Esophagus (tissue), 2 donors: ENCODE results near the gene USH2A. TPM values are rescaled to one million over a fixed set of nuclear protein-coding genes. Genes with fewer than 3 reads are reported as not detected.

Experiments used
- H3K27ac ChIP-seq, 2 donors: one replicate each; pipeline ENCODE4 v1.5.1; 2013; ENCODE audit warnings: low read depth in 2 of 2, mild to moderate bottlenecking in 2 of 2, inconsistent platforms in 1 of 2, low read length in 1 of 2, moderate library complexity in 1 of 2
- H3K27me3 ChIP-seq, 2 donors: one replicate each; pipeline ENCODE4 v1.6.1; 2013; ENCODE audit warnings: low read length in 2 of 2, control low read depth in 1 of 2, mild to moderate bottlenecking in 1 of 2; ENCODE audit not compliant: insufficient read depth in 2 of 2, control insufficient read depth in 1 of 2
- H3K36me3 ChIP-seq, 2 donors: one replicate each; pipeline ENCODE4 v1.6.1; 2013; ENCODE audit warnings: low read length in 1 of 2; ENCODE audit not compliant: control insufficient read depth in 2 of 2, insufficient read depth in 2 of 2
- H3K4me1 ChIP-seq, 2 donors: one replicate each; pipeline ENCODE4 v1.6.1; 2013; ENCODE audit warnings: low read length in 1 of 2; ENCODE audit not compliant: control insufficient read depth in 2 of 2, insufficient read depth in 2 of 2
- H3K4me3 ChIP-seq, 2 donors: one replicate each; pipeline ENCODE4 v1.5.1; 2013; ENCODE audit warnings: low read length in 2 of 2, mild to moderate bottlenecking in 2 of 2, low read depth in 1 of 2, moderate library complexity in 1 of 2
- H3K9me3 ChIP-seq, 2 donors: one replicate each; pipeline ENCODE4 v1.6.1; 2013; ENCODE audit warnings: mild to moderate bottlenecking in 2 of 2, low read depth in 1 of 2, low read length in 1 of 2, moderate library complexity in 1 of 2; ENCODE audit not compliant: control insufficient read depth in 2 of 2, insufficient read depth in 1 of 2
- WGBS, 2 donors: extraction: QIAGEN DNeasy Blood & Tissue Kit; methylation state at CpG; one replicate each; pipeline ENCODE4 v1.1.7; 2013; 5-methylcytosine and 5-hydroxymethylcytosine counted together
- polyA plus RNA-seq, 2 donors: library from polyadenylated mRNA; stranded (reverse); fragments of 200-250 nt; gene quantifications; one replicate each; pipeline ENCODE4 v1.2.3, GENCODE V29; 2013
- donor health status: healthy with polysubstance abuse.
- donor health status: Bipolar disorder and iron deficiency.

The USH2A gene
- polyA plus RNA-seq, 2 donors: under 0.01 TPM; not detected in 1

- Histone ChIP-seq H3K27ac (no peak overlapping the region), H3K36me3 (no peaks in the 10 kb centered on the region), H3K27me3 (no peaks in the 10 kb centered on the region), H3K9me3 (no peaks in the 10 kb centered on the region), H3K4me1 (no peaks in the 10 kb centered on the region), H3K4me3 (no peak overlapping the region)
- 59 to 74% methylated on average over 2 of the region's 2 CpGs for WGBS, 2 donors
Observed at GRCh38 chr1:216453777-216454176, 30.5 kb upstream of the USH2A start.

- no peak overlapping the region for H3K4me3 ChIP-seq
- 64 to 74% methylated on average over 3 of the region's 3 CpGs for WGBS, 2 donors
- H3K4me1 ChIP-seq: no peaks in the 10 kb centered on the region
- no peaks in the 10 kb centered on the region for H3K27me3 ChIP-seq
- H3K36me3 ChIP-seq: no peaks in the 10 kb centered on the region
- H3K9me3 ChIP-seq: no peaks in the 10 kb centered on the region
- no peak overlapping the region for H3K27ac ChIP-seq
Observed at GRCh38 chr1:216450227-216450626, 27.0 kb upstream of the USH2A start.

- Histone ChIP-seq H3K4me1 (no peaks in the 10 kb centered on the region), H3K4me3 (no peak overlapping the region), H3K27ac (no peak overlapping the region), H3K9me3 (no peaks in the 10 kb centered on the region), H3K27me3 (no peaks in the 10 kb centered on the region), H3K36me3 (no peaks in the 10 kb centered on the region)
Observed at GRCh38 chr1:216448011-216448510, 24.8 kb upstream of the USH2A start.

DNA sequence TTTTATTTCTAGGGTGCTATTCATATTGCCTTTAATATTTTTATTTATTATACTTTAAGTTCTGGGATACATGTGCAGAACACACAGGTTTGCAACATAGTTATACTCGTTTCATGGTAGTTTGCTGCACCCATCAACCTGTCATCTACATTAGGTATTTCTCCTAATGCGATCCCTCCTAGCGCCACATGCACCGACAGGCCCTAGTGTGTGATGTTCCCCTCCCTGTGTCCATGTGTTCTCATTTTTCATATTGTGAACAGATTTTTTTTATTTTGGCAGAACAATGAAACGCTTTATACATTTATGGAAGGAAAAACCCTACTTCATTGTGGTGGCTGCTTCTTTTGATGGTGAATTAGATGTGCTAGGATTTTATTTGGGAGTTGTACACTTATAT is 14.4 kb upstream of the USH2A start:
- Histone ChIP-seq H3K27ac (no peak overlapping the region), H3K4me3 (no peak overlapping the region), H3K9me3 (no peaks in the 10 kb centered on the region), H3K4me1 (no peaks in the 10 kb centered on the region), H3K36me3 (no peaks in the 10 kb centered on the region), H3K27me3 (no peaks in the 10 kb centered on the region)
- WGBS, 2 donors: 53 to 73% methylated on average over 5 of the region's 5 CpGs

DNA sequence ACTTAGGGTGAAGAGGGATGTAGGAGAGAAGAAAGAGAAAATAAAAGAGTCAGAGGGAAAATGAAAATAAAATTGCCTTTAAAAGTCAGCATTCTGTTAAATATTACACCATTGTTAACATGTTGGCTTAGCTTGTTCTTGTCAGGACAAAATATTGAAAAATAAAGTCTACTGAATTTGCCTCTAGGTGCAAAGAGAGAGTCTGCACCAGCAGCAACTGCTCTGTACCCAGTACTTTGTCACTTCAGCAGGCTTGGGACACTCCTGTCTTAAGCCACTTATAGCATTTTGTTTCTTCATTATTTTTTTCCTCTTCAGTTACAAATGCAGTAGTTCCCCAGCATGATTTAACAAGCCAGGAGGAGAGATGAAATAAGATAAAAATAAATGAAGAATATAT is 11.0 kb upstream of the USH2A start:
- Histone ChIP-seq H3K4me1 (no peaks in the 10 kb centered on the region), H3K9me3 (no peaks in the 10 kb centered on the region), H3K4me3 (no peak overlapping the region), H3K27ac (no peak overlapping the region), H3K36me3 (no peaks in the 10 kb centered on the region), H3K27me3 (no peaks in the 10 kb centered on the region)

DNA sequence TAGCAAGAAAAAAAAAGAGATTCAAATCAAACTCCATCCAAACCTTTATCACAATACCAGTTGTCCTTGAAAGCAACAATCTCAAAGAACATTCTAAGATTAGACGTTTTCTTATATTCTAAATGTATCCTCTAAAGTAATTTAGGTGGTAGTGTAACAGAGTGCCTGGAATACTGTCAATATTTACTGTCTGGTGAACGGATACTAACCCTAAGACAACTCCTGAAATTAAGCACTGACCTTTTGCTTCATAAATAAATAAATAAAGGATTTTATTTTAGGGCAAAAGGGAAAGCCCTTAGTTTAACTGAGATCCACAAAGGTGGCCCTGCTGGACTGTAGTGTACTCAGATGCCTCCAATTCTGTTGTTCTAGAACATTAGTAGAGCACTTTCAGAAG is 9.9 kb upstream of the USH2A start:
- H3K4me1 ChIP-seq: no peaks in the 10 kb centered on the region
- H3K4me3 ChIP-seq: no peak overlapping the region
- no peaks in the 10 kb centered on the region for H3K36me3 ChIP-seq
- H3K9me3 ChIP-seq: no peaks in the 10 kb centered on the region
- no peak overlapping the region for H3K27ac ChIP-seq
- no peaks in the 10 kb centered on the region for H3K27me3 ChIP-seq
- 64 to 75% methylated on average over 2 of the region's 2 CpGs for WGBS, 2 donors

GRCh38 chr1:216430744-216431143 is 7.5 kb upstream of the USH2A start:
- H3K36me3 ChIP-seq: no peaks in the 10 kb centered on the region
- H3K4me1 ChIP-seq: no peaks in the 10 kb centered on the region
- no peaks in the 10 kb centered on the region for H3K27me3 ChIP-seq
- H3K9me3 ChIP-seq: no peaks in the 10 kb centered on the region
- no peak overlapping the region for H3K4me3 ChIP-seq
- 84 to 86% methylated on average over 2 of the region's 2 CpGs for WGBS, 2 donors
- no peak overlapping the region for H3K27ac ChIP-seq

- Histone ChIP-seq H3K27me3 (no peaks in the 10 kb centered on the region), H3K4me3 (no peak overlapping the region), H3K4me1 (no peaks in the 10 kb centered on the region), H3K36me3 (no peaks in the 10 kb centered on the region), H3K27ac (no peak overlapping the region), H3K9me3 (no peaks in the 10 kb centered on the region)
- WGBS, 2 donors: 73 to 75% methylated on average over 5 of the region's 5 CpGs
Observed at GRCh38 chr1:216425577-216425976, 2.3 kb upstream of the USH2A start.

GRCh38 chr1:216420746-216421145 is 2.5 kb downstream of the USH2A start:
- Histone ChIP-seq H3K4me1 (no peaks in the 10 kb centered on the region), H3K36me3 (no peaks in the 10 kb centered on the region), H3K4me3 (no peak overlapping the region), H3K27ac (no peak overlapping the region), H3K27me3 (no peaks in the 10 kb centered on the region), H3K9me3 (no peaks in the 10 kb centered on the region)
- 18 to 27% methylated on average over 1 of the region's 1 CpG for WGBS, 2 donors

DNA sequence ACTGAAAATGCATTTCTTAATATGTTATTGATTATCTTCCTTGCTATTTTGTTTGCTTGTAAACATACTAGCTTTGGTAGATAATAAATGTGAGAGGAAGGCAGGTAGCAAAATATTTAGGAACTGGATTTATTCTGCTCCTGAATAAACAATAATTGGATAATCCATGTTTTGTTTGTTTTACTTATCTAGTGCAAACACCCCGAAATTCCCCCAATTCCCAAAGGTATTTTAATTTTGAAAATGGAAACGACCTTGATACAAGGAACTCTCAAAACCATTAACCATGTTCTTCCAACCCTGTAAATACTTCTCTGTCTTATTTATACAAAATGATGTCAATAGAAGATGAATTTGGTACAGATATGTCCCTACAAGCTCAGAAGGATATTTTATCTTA is 3.0 kb downstream of the USH2A start:
- Histone ChIP-seq H3K9me3 (no peaks in the 10 kb centered on the region), H3K4me3 (no peak overlapping the region), H3K27me3 (no peaks in the 10 kb centered on the region), H3K4me1 (no peaks in the 10 kb centered on the region), H3K36me3 (no peaks in the 10 kb centered on the region), H3K27ac (no peak overlapping the region)
- 8 to 12% methylated on average over 2 of the region's 2 CpGs for WGBS, 2 donors
